ENCODE results near the gene BCO1. TPM values are rescaled to one million over a fixed set of nuclear protein-coding genes. Genes with fewer than 3 reads are reported as not detected.

Gene BCO1
- total and polyA plus RNA-seq, 7 donors = 0.10 TPM; not detected in 5

GRCh38 chr16:81210807-81211206 is 27.7 kb upstream of the BCO1 start:
- intact Hi-C loops (cut with DNase I) = no loop called here
- ATAC-seq (no peak), DNase-seq (no peak)
- no peaks in the 10 kb centered on the region for H3K9me3 ChIP-seq
- H3K27ac ChIP-seq = no peak overlapping the region
- no peak for TF ChIP-seq CTCF (IDR thresholded peaks at IDR 0.05)
- H3K4me1 ChIP-seq = no peaks in the 10 kb centered on the region
- WGBS, 3 donors = 16 to 23% (median 19%) methylated on average over 3 of the region's 3 CpGs
- H3K27me3 ChIP-seq (ENCODE audit: insufficient read depth in 3 of 3, low read length in 2 of 3) = peaks cover 0 to 15% (median 3%) of the 10 kb centered on the region in 3 donors
- no peaks in the 10 kb centered on the region for H3K36me3 ChIP-seq (ENCODE audit: insufficient read depth in 1 of 2, low read depth in 1 of 2)
- H3K4me3 ChIP-seq = no peak overlapping the region

- no peak for ATAC-seq
- no peaks in the 10 kb centered on the region for H3K9me3 ChIP-seq
- no peak for TF ChIP-seq CTCF (IDR thresholded peaks at IDR 0.05)
- peaks cover 0 to 15% (median 3%) of the 10 kb centered on the region in 3 donors for H3K27me3 ChIP-seq (ENCODE audit: insufficient read depth in 3 of 3, low read length in 2 of 3)
- DNase-seq = no peak
- intact Hi-C loops (cut with DNase I) = no loop called here
- no peaks in the 10 kb centered on the region for H3K4me1 ChIP-seq
- H3K27ac ChIP-seq = no peak overlapping the region
- H3K36me3 ChIP-seq (ENCODE audit: insufficient read depth in 1 of 2, low read depth in 1 of 2) = no peaks in the 10 kb centered on the region
- 38 to 48% (median 41%) methylated on average over 11 of the region's 11 CpGs for WGBS, 3 donors
- no peak overlapping the region for H3K4me3 ChIP-seq
Observed at GRCh38 chr16:81212830-81213465, 25.5 kb upstream of the BCO1 start.

GRCh38 chr16:81214745-81215166 is 23.7 kb upstream of the BCO1 start:
- DNase-seq (no peak), ATAC-seq (no peak)
- H3K27me3 ChIP-seq (ENCODE audit: insufficient read depth in 3 of 3, low read length in 2 of 3) = peaks cover 0 to 15% (median 3%) of the 10 kb centered on the region in 3 donors
- H3K27ac ChIP-seq = no peak overlapping the region
- no peak overlapping the region for H3K4me3 ChIP-seq
- intact Hi-C loops (cut with DNase I) = no loop called here
- no peaks in the 10 kb centered on the region for H3K4me1 ChIP-seq
- TF ChIP-seq CTCF (IDR thresholded peaks at IDR 0.05) = no peak
- 52 to 63% (median 56%) methylated on average over 15 of the region's 15 CpGs for WGBS, 3 donors
- H3K9me3 ChIP-seq = no peaks in the 10 kb centered on the region
- H3K36me3 ChIP-seq (ENCODE audit: insufficient read depth in 1 of 2, low read depth in 1 of 2) = no peaks in the 10 kb centered on the region

GRCh38 chr16:81216114-81216513 is 22.4 kb upstream of the BCO1 start:
- no peak for TF ChIP-seq CTCF (IDR thresholded peaks at IDR 0.05)
- Histone ChIP-seq H3K36me3 (ENCODE audit: insufficient read depth in 1 of 2, low read depth in 1 of 2) (no peaks in the 10 kb centered on the region), H3K27ac (no peak overlapping the region), H3K4me1 (no peaks in the 10 kb centered on the region), H3K4me3 (no peak overlapping the region), H3K9me3 (no peaks in the 10 kb centered on the region), H3K27me3 (ENCODE audit: insufficient read depth in 3 of 3, low read length in 2 of 3) (peaks cover 0 to 13% (median 2%) of the 10 kb centered on the region in 3 donors)
- ATAC-seq (no peak), DNase-seq (no peak)
- 86 to 90% (median 90%) methylated on average over 13 to 16 of the region's 16 CpGs for WGBS, 3 donors
- intact Hi-C loops (cut with DNase I) = no loop called here

GRCh38 chr16:81216706-81217105 is 21.8 kb upstream of the BCO1 start:
- Histone ChIP-seq H3K4me1 (no peaks in the 10 kb centered on the region), H3K9me3 (no peaks in the 10 kb centered on the region), H3K4me3 (no peak overlapping the region), H3K36me3 (ENCODE audit: insufficient read depth in 1 of 2, low read depth in 1 of 2) (no peaks in the 10 kb centered on the region), H3K27me3 (ENCODE audit: insufficient read depth in 3 of 3, low read length in 2 of 3) (peaks cover 0 to 10% (median 1%) of the 10 kb centered on the region in 3 donors), H3K27ac (no peak overlapping the region)
- intact Hi-C loops (cut with DNase I) = no loop called here
- WGBS, 3 donors = 59 to 80% (median 59%) methylated on average over 2 of the region's 2 CpGs
- DNase-seq (no peak), ATAC-seq (no peak)
- no peak for TF ChIP-seq CTCF (IDR thresholded peaks at IDR 0.05)
